CD4-positive, CD25-positive, alpha-beta regulatory T cell (primary cell): ENCODE data around the gene SPATA19. TPM values are rescaled to one million over a fixed set of nuclear protein-coding genes. Genes with fewer than 3 reads are reported as not detected.

Source experiments
- ATAC-seq, 2 donors: fragments of 150-1000 bp; cut with Tn5 transposase; one replicate each; pipeline ENCODE4 v1.10.0; 2021; ENCODE audit warnings: low read depth in 2 of 2, moderate number of reproducible peaks in 2 of 2, moderate library complexity in 1 of 2
- DNase-seq, 3 donors: peaks; one replicate each; pipeline versions ENCODE4 v3.0.0 to v3.0.0-alpha.2; 2012 to 2022; ENCODE audit warnings: mixed read lengths in 1 of 3
- H3K27ac ChIP-seq: one replicate; pipeline ENCODE4 v1.7.0; 2013; ENCODE audit warnings: mild to moderate bottlenecking, low read length; ENCODE audit not compliant: insufficient read depth, poor library complexity, severe bottlenecking
- H3K27me3 ChIP-seq: one replicate; pipeline ENCODE4 v1.7.0; 2013; ENCODE audit warnings: low read length; ENCODE audit not compliant: control insufficient read depth, insufficient read depth
- H3K36me3 ChIP-seq: one replicate; pipeline ENCODE4 v1.7.0; 2013; ENCODE audit warnings: mild to moderate bottlenecking, low read length, moderate library complexity; ENCODE audit not compliant: control insufficient read depth, insufficient read depth
- H3K4me1 ChIP-seq: 2 replicates; pipeline ENCODE4 v1.7.0; 2013; ENCODE audit warnings: mild to moderate bottlenecking, low read length; ENCODE audit not compliant: insufficient read depth, control insufficient read depth, poor library complexity, severe bottlenecking
- H3K4me3 ChIP-seq: one replicate; pipeline ENCODE4 v1.7.0; 2013; ENCODE audit warnings: low read depth, mild to moderate bottlenecking, low read length, moderate library complexity
- H3K9me3 ChIP-seq, 2 experiments: 1 replicate in 1 of 2; 2 replicates in 1 of 2; pipeline ENCODE4 v1.7.0; 2013; ENCODE audit warnings: low read length in 2 of 2, mild to moderate bottlenecking in 1 of 2, moderate library complexity in 1 of 2; ENCODE audit not compliant: control insufficient read depth in 2 of 2
- H3K27ac Mint-ChIP-seq, 3 donors: one replicate each; pipeline ENCODE4 v1.8.0; 2020 to 2022; ENCODE audit warnings: mild to moderate bottlenecking in 3 of 3, mixed read lengths in 3 of 3, moderate library complexity in 2 of 3
- H3K27me3 Mint-ChIP-seq: one replicate; pipeline ENCODE4 v1.8.0; 2022; ENCODE audit warnings: mild to moderate bottlenecking, mixed read lengths
- H3K36me3 Mint-ChIP-seq: one replicate; pipeline ENCODE4 v1.8.0; 2020; ENCODE audit warnings: mixed read lengths
- H3K4me1 Mint-ChIP-seq, 4 donors: one replicate each; pipeline ENCODE4 v1.8.0; 2020 to 2022; ENCODE audit warnings: mixed read lengths in 4 of 4, mild to moderate bottlenecking in 1 of 4
- H3K4me3 Mint-ChIP-seq, 4 donors: one replicate each; pipeline ENCODE4 v1.8.0; 2020 to 2022; ENCODE audit warnings: mild to moderate bottlenecking in 4 of 4, mixed read lengths in 4 of 4, moderate library complexity in 3 of 4
- H3K9me3 Mint-ChIP-seq, 7 donors: one replicate each; pipeline ENCODE4 v1.8.0; 2020 to 2022; ENCODE audit warnings: mixed read lengths in 7 of 7, mild to moderate bottlenecking in 3 of 7, moderate library complexity in 2 of 7
- polyA plus RNA-seq, 4 donors: library from polyadenylated mRNA; unstranded; fragments of 300-500 nt; fragmentation: Illumina TruSeq; gene quantifications; one replicate each; pipeline ENCODE4 v1.2.3, GENCODE V29; 2021
- total RNA-seq: library from RNA; stranded (reverse); gene quantifications from one replicate; pipeline ENCODE4 v1.2.3, GENCODE V29; 2022

Gene SPATA19
- total and polyA plus RNA-seq, 5 donors from 2014 or later = not detected

GRCh38 chr11:133811850-133812685 is 33.2 kb downstream of the SPATA19 start:
- Mint-ChIP-seq H3K4me3 (no peak overlapping the region), H3K9me3 (peaks cover 0 to 2% (median 0%) of the 10 kb centered on the region in 7 donors), H3K36me3 (no peaks in the 10 kb centered on the region), H3K27me3 (no peaks in the 10 kb centered on the region), H3K27ac (no peak overlapping the region), H3K4me1 (no peaks in the 10 kb centered on the region)
- DNase-seq (no peak), ATAC-seq (no peak)
- Histone ChIP-seq H3K9me3 (no peaks in the 10 kb centered on the region), H3K27me3 (no peaks in the 10 kb centered on the region), H3K4me3 (no peak overlapping the region), H3K27ac (no peak overlapping the region), H3K36me3 (no peaks in the 10 kb centered on the region), H3K4me1 (no peaks in the 10 kb centered on the region)

GRCh38 chr11:133810766-133811165 is 34.5 kb downstream of the SPATA19 start:
- peaks cover 0 to 2% (median 0%) of the 10 kb centered on the region in 7 donors for H3K9me3 Mint-ChIP-seq
- H3K4me1 ChIP-seq = no peaks in the 10 kb centered on the region
- no peak overlapping the region for H3K4me3 ChIP-seq
- H3K27ac Mint-ChIP-seq = no peak overlapping the region
- no peak overlapping the region for H3K27ac ChIP-seq
- H3K9me3 ChIP-seq = no peaks in the 10 kb centered on the region
- H3K4me3 Mint-ChIP-seq = no peak overlapping the region
- no peaks in the 10 kb centered on the region for H3K4me1 Mint-ChIP-seq
- DNase-seq (no peak), ATAC-seq (no peak)
- H3K27me3 Mint-ChIP-seq = no peaks in the 10 kb centered on the region
- no peaks in the 10 kb centered on the region for H3K27me3 ChIP-seq
- no peaks in the 10 kb centered on the region for H3K36me3 ChIP-seq
- no peaks in the 10 kb centered on the region for H3K36me3 Mint-ChIP-seq

- DNase-seq (no peak), ATAC-seq (no peak)
- H3K4me1 ChIP-seq = no peaks in the 10 kb centered on the region
- no peaks in the 10 kb centered on the region for H3K27me3 ChIP-seq
- H3K9me3 ChIP-seq = no peaks in the 10 kb centered on the region
- H3K9me3 Mint-ChIP-seq = peaks cover 0 to 2% (median 0%) of the 10 kb centered on the region in 7 donors
- H3K4me3 ChIP-seq = no peak overlapping the region
- H3K4me3 Mint-ChIP-seq = no peak overlapping the region
- H3K27ac Mint-ChIP-seq = no peak overlapping the region
- no peak overlapping the region for H3K27ac ChIP-seq
- H3K27me3 Mint-ChIP-seq = no peaks in the 10 kb centered on the region
- H3K4me1 Mint-ChIP-seq = no peaks in the 10 kb centered on the region
- H3K36me3 Mint-ChIP-seq = no peaks in the 10 kb centered on the region
- no peaks in the 10 kb centered on the region for H3K36me3 ChIP-seq
Observed at GRCh38 chr11:133809569-133810491, 35.5 kb downstream of the SPATA19 start.

- H3K27ac Mint-ChIP-seq = no peak overlapping the region
- ATAC-seq (no peak), DNase-seq (no peak)
- H3K9me3 Mint-ChIP-seq = peaks cover 0 to under 1% (median 0%) of the 10 kb centered on the region in 7 donors
- Histone ChIP-seq H3K36me3 (no peaks in the 10 kb centered on the region), H3K4me1 (no peaks in the 10 kb centered on the region), H3K27ac (no peak overlapping the region), H3K27me3 (no peaks in the 10 kb centered on the region), H3K4me3 (no peak overlapping the region), H3K9me3 (no peaks in the 10 kb centered on the region)
- H3K4me1 Mint-ChIP-seq = no peaks in the 10 kb centered on the region
- H3K4me3 Mint-ChIP-seq = no peak overlapping the region
- H3K27me3 Mint-ChIP-seq = no peaks in the 10 kb centered on the region
- H3K36me3 Mint-ChIP-seq = no peaks in the 10 kb centered on the region
Observed at GRCh38 chr11:133808393-133809140, 36.7 kb downstream of the SPATA19 start.

- Mint-ChIP-seq H3K4me1 (no peaks in the 10 kb centered on the region), H3K27ac (no peak overlapping the region), H3K36me3 (no peaks in the 10 kb centered on the region), H3K9me3 (no peaks in the 10 kb centered on the region), H3K27me3 (peaks cover 4% of the 10 kb centered on the region), H3K4me3 (no peak overlapping the region)
- H3K9me3 ChIP-seq = no peaks in the 10 kb centered on the region
- H3K4me1 ChIP-seq = no peaks in the 10 kb centered on the region
- ATAC-seq (no peak), DNase-seq (no peak)
- H3K27ac ChIP-seq = no peak overlapping the region
- H3K27me3 ChIP-seq = peaks cover 3% of the 10 kb centered on the region
- no peaks in the 10 kb centered on the region for H3K36me3 ChIP-seq
- no peak overlapping the region for H3K4me3 ChIP-seq
Observed at GRCh38 chr11:133803026-133803425, 42.3 kb downstream of the SPATA19 start.

GRCh38 chr11:133801356-133801755 is 44.0 kb downstream of the SPATA19 start:
- no peak for ATAC-seq
- Histone ChIP-seq H3K36me3 (no peaks in the 10 kb centered on the region), H3K27ac (no peak overlapping the region), H3K4me1 (no peaks in the 10 kb centered on the region), H3K9me3 (no peaks in the 10 kb centered on the region), H3K27me3 (peaks cover 3% of the 10 kb centered on the region), H3K4me3 (no peak overlapping the region)
- H3K27ac Mint-ChIP-seq = no peak overlapping the region
- no peaks in the 10 kb centered on the region for H3K36me3 Mint-ChIP-seq
- no peak overlapping the region for H3K4me3 Mint-ChIP-seq
- peaks cover 0 to 3% (median 0%) of the 10 kb centered on the region in 7 donors for H3K9me3 Mint-ChIP-seq
- no peak for DNase-seq
- H3K4me1 Mint-ChIP-seq = no peaks in the 10 kb centered on the region
- peaks cover 4% of the 10 kb centered on the region for H3K27me3 Mint-ChIP-seq

GRCh38 chr11:133800666-133801065 is 44.6 kb downstream of the SPATA19 start:
- no peak overlapping the region for H3K27ac Mint-ChIP-seq
- no peak overlapping the region for H3K4me3 Mint-ChIP-seq
- DNase-seq (no peak), ATAC-seq (no peak)
- peaks cover 0 to 5% (median 0%) of the 10 kb centered on the region in 7 donors for H3K9me3 Mint-ChIP-seq
- Histone ChIP-seq H3K4me3 (no peak overlapping the region), H3K9me3 (peaks cover 0 to under 1% of the 10 kb centered on the region in 2 experiments), H3K36me3 (no peaks in the 10 kb centered on the region), H3K27me3 (peaks cover 3% of the 10 kb centered on the region), H3K4me1 (no peaks in the 10 kb centered on the region), H3K27ac (no peak overlapping the region)
- peaks cover 4% of the 10 kb centered on the region for H3K27me3 Mint-ChIP-seq
- H3K4me1 Mint-ChIP-seq = no peaks in the 10 kb centered on the region
- H3K36me3 Mint-ChIP-seq = no peaks in the 10 kb centered on the region
